Keratinocyte (primary cell): ENCODE measurements around the gene FRMD3. TPM values are rescaled to one million over a fixed set of nuclear protein-coding genes. Genes with fewer than 3 reads are reported as not detected.

Experiments
- DNase-seq: peaks from one replicate; pipeline ENCODE4 v3.0.0-alpha.2; 2011; ENCODE audit warnings: low read depth, missing footprints, low spot score
- FAIRE-seq: peaks from 2 replicates; lab custom pipeline; 2011; peaks lifted over from hg19 to GRCh38; lab: Jason Lieb, UNC
- H2AFZ ChIP-seq: 2 replicates; pipeline ENCODE4 v1.6.0; 2012; ENCODE audit warnings: low read length, control low read depth, inconsistent platforms; ENCODE audit not compliant: control insufficient read depth
- H3K27ac ChIP-seq: 2 replicates; pipeline ENCODE4 v1.5.1; 2011; ENCODE audit warnings: low read length; ENCODE audit not compliant: control insufficient read depth, insufficient read depth
- H3K27me3 ChIP-seq: 3 replicates; pipeline ENCODE4 v1.6.0; 2011; ENCODE audit warnings: low read length; ENCODE audit not compliant: control insufficient read depth, insufficient read depth; ENCODE audit errors: extremely low read depth
- H3K36me3 ChIP-seq, 2 experiments: 2 replicates in 1 of 2; 3 replicates in 1 of 2; pipeline ENCODE4 v1.5.1; 2011; ENCODE audit warnings: low read length in 2 of 2, mild to moderate bottlenecking in 1 of 2; ENCODE audit not compliant: control insufficient read depth in 2 of 2, insufficient read depth in 2 of 2; ENCODE audit errors: extremely low read depth in 1 of 2
- H3K4me1 ChIP-seq: 3 replicates; pipeline ENCODE4 v1.5.1; 2011; ENCODE audit warnings: low read length; ENCODE audit not compliant: control insufficient read depth, insufficient read depth; ENCODE audit errors: extremely low read depth
- H3K4me2 ChIP-seq: 3 replicates; pipeline ENCODE4 v1.6.0; 2011; ENCODE audit warnings: low read depth, low read length; ENCODE audit not compliant: control insufficient read depth, insufficient read depth; ENCODE audit errors: extremely low read depth
- H3K4me3 ChIP-seq, 3 experiments: fragments of 200-600 bp in 1 of 3; sonication (generic) in 1 of 3; 2 replicates in 2 of 3; 3 replicates in 1 of 3; pipeline ENCODE4 v1.5.1; 2011 to 2016; ENCODE audit warnings: low read length in 3 of 3, mild to moderate bottlenecking in 3 of 3, control low read depth in 2 of 3, inconsistent platforms in 1 of 3, low read depth in 1 of 3, mixed read lengths in 1 of 3, mixed run types in 1 of 3, moderate library complexity in 1 of 3; ENCODE audit not compliant: control insufficient read depth in 2 of 3, insufficient read depth in 2 of 3; ENCODE audit errors: extremely low read depth in 1 of 3
- H3K79me2 ChIP-seq: 2 replicates; pipeline ENCODE4 v1.6.0; 2012; ENCODE audit warnings: low read length; ENCODE audit not compliant: control insufficient read depth, insufficient read depth
- H3K9ac ChIP-seq: 3 replicates; pipeline ENCODE4 v1.6.0; 2011; ENCODE audit warnings: low read length; ENCODE audit not compliant: control insufficient read depth, insufficient read depth; ENCODE audit errors: extremely low read depth
- H3K9me1 ChIP-seq: 3 replicates; pipeline ENCODE4 v1.6.0; 2011; ENCODE audit warnings: low read length; ENCODE audit not compliant: control insufficient read depth, insufficient read depth; ENCODE audit errors: extremely low read depth
- H3K9me3 ChIP-seq: 2 replicates; pipeline ENCODE4 v1.5.1; 2012; ENCODE audit warnings: low read depth, low read length; ENCODE audit not compliant: control insufficient read depth
- H4K20me1 ChIP-seq: 3 replicates; pipeline ENCODE4 v1.6.0; 2011; ENCODE audit warnings: low read length; ENCODE audit not compliant: control insufficient read depth, insufficient read depth; ENCODE audit errors: extremely low read depth
- EZH2 ChIP-seq: IDR thresholded peaks from one replicate; pipeline ENCODE4 v1.6.1; 2012; ENCODE audit warnings: inconsistent platforms, mild to moderate bottlenecking, low read length, moderate library complexity
- dilution Hi-C: fragments of 300-500 bp; cut with MboI; formaldehyde crosslinking; loops from one replicate; pipeline ENCODE4 v1.7.0; 2020; ENCODE audit warnings: low sequenced_read_pairs; ENCODE audit not compliant: extremely low pct_ligation_motif_present
- polyA plus RNA-seq, 5 experiments: library from polyadenylated mRNA; depleted of rRNA in 3 of 5; stranded (reverse) in 3 of 5; stranded (forward) in 1 of 5; unstranded in 1 of 5; fragments of >200 nt; gene quantifications; 1 replicate in 1 of 5; 2 replicates in 3 of 5; 3 replicates in 1 of 5; pipeline versions ENCODE4 v1.2.1 to v1.2.3, GENCODE V29; 2011 to 2012; ENCODE audit warnings: missing spikeins in 2 of 5, low read depth in 1 of 5, low replicate concordance in 1 of 5
- TF ChIP-seq, protein P1 (sequence below), 3 experiments: IDR thresholded peaks in 1 of 3; conservative IDR thresholded peaks in 1 of 3; optimal IDR thresholded peaks in 1 of 3; 2 replicates in 2 of 3; 3 replicates in 1 of 3; pipeline versions ENCODE3 to v1.5.1; 2011; ENCODE audit warnings: low read length in 3 of 3, mild to moderate bottlenecking in 3 of 3, moderate library complexity in 2 of 3, control low read depth in 1 of 3, inconsistent platforms in 1 of 3; ENCODE audit not compliant: insufficient read depth in 2 of 3; ENCODE audit errors: extremely low read depth in 1 of 3

The FRMD3 gene
- polyA plus RNA-seq, 1 donor (not counting 4 experiments of a cell fraction or from before 2014, with no cell fraction given) = 0.21 TPM

- dilution Hi-C loops = no loop called here
- Histone ChIP-seq H3K27ac (no peak overlapping the region), H3K9me3 (no peaks in the 10 kb centered on the region), H3K27me3 (no peaks in the 10 kb centered on the region), H3K9me1 (no peaks in the 10 kb centered on the region), H3K4me1 (no peaks in the 10 kb centered on the region), H3K36me3 (no peaks in the 10 kb centered on the region), H3K4me2 (no peak overlapping the region), H3K79me2 (no peaks in the 10 kb centered on the region), H4K20me1 (no peaks in the 10 kb centered on the region), H2AFZ (no peak overlapping the region), H3K4me3 (no peak overlapping the region), H3K9ac (no peak overlapping the region)
- no peak for FAIRE-seq
- TF ChIP-seq, protein P1, sequence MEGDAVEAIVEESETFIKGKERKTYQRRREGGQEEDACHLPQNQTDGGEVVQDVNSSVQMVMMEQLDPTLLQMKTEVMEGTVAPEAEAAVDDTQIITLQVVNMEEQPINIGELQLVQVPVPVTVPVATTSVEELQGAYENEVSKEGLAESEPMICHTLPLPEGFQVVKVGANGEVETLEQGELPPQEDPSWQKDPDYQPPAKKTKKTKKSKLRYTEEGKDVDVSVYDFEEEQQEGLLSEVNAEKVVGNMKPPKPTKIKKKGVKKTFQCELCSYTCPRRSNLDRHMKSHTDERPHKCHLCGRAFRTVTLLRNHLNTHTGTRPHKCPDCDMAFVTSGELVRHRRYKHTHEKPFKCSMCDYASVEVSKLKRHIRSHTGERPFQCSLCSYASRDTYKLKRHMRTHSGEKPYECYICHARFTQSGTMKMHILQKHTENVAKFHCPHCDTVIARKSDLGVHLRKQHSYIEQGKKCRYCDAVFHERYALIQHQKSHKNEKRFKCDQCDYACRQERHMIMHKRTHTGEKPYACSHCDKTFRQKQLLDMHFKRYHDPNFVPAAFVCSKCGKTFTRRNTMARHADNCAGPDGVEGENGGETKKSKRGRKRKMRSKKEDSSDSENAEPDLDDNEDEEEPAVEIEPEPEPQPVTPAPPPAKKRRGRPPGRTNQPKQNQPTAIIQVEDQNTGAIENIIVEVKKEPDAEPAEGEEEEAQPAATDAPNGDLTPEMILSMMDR (optimal IDR thresholded peaks at IDR 0.05 in 1 of 3, IDR thresholded peaks at IDR 0.05 in 1 of 3, conservative IDR thresholded peaks at IDR 0.05 in 1 of 3; ENCODE audit: extremely low read depth in 1 of 3, insufficient read depth in 2 of 3, low read length in 3 of 3) = no peak
- TF ChIP-seq EZH2 = no peak
- DNase-seq = no peak
These were observed 53.2 kb downstream of the FRMD3 start for GRCh38 chr9:83484990-83485389.

GRCh38 chr9:83483223-83483622 lies 55.0 kb downstream of the FRMD3 start:
- Histone ChIP-seq H3K9me1 (no peaks in the 10 kb centered on the region), H3K27ac (no peak overlapping the region), H3K4me1 (no peaks in the 10 kb centered on the region), H3K27me3 (no peaks in the 10 kb centered on the region), H3K9ac (no peak overlapping the region), H3K4me2 (no peak overlapping the region), H2AFZ (no peak overlapping the region), H3K79me2 (no peaks in the 10 kb centered on the region), H3K36me3 (no peaks in the 10 kb centered on the region), H3K4me3 (no peak overlapping the region), H4K20me1 (no peaks in the 10 kb centered on the region), H3K9me3 (no peaks in the 10 kb centered on the region)
- dilution Hi-C loops = no loop called here
- TF ChIP-seq EZH2 = no peak
- TF ChIP-seq, protein P1 (optimal IDR thresholded peaks at IDR 0.05 in 1 of 3, IDR thresholded peaks at IDR 0.05 in 1 of 3, conservative IDR thresholded peaks at IDR 0.05 in 1 of 3; ENCODE audit: extremely low read depth in 1 of 3, insufficient read depth in 2 of 3, low read length in 3 of 3) = no peak
- DNase-seq (no peak), FAIRE-seq (no peak)
